Prostate gland (tissue), 2 donors: ENCODE data around the gene GEMIN4.

Source experiments
- CTCF ChIP-seq, 4 experiments: fragments of 200-600 bp in 2 of 4; fragments of 450-650 bp in 2 of 4; sonication (generic) in 2 of 4; IDR thresholded peaks; 1 replicate in 3 of 4; 2 replicates in 1 of 4; pipeline ENCODE4 v1.5.1; 2016 to 2019; ENCODE audit warnings: antibody characterized with exemption in 4 of 4, mild to moderate bottlenecking in 2 of 4, moderate library complexity in 2 of 4
- POLR2A ChIP-seq: fragments of 450-650 bp; IDR thresholded peaks from one replicate; pipeline ENCODE4 v1.6.1; 2016; ENCODE audit warnings: antibody characterized with exemption, mild to moderate bottlenecking
- POLR2AphosphoS5 ChIP-seq: sonication (generic); formaldehyde crosslinking; IDR thresholded peaks from one replicate; pipeline ENCODE4 v1.6.1; 2017; ENCODE audit warnings: antibody characterized with exemption

GRCh38 chr17:720706-721539 is 31.1 kb downstream of the GEMIN4 start:
- TF ChIP-seq CTCF (IDR thresholded peaks at IDR 0.05) (no peak), POLR2AphosphoS5 (no peak), POLR2A (no peak)
